ENCODE data around the gene LRP8. TPM values are rescaled to one million over a fixed set of nuclear protein-coding genes. Genes with fewer than 3 reads are reported as not detected.

The LRP8 gene
- polyA plus RNA-seq, 1 of the 3 experiments (the other 2 are of a cell fraction): 19.9 TPM

DNA sequence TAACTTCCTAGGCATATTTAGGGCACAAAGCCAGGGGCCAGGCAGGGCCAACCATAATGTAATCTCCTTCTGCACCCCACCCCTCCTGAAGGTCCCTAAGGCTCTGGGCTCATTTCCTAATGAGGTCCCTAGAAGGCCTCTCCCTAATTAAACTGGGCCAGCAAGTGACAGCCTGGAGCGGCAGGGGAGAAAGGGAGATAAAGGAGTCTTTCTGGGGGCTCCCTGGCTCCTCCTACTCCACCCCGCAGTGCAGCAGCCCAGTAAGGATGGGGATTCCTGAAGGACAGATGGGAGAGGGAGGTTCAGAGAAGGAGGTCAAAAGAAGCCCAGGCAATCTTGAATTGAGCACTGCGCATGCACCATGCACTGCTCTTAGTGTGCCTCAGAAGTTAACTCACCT lies 12.8 kb downstream of the LRP8 start:
- no peaks in the 10 kb centered on the region for H3K79me2 ChIP-seq (ENCODE audit: insufficient read depth)

More for the DNA sequence above, 12.8 kb downstream of the LRP8 start:
- Histone ChIP-seq H3K9me2 (no peaks in the 10 kb centered on the region), H3K27ac (ENCODE audit: low read depth in 2 of 2, low read length in 1 of 2) (peak overlapping the region in 1 of 2 experiments; percentile 100; a peak in 2 of 4 replicates), H3K4me1 (ENCODE audit: control insufficient read depth in 1 of 2, insufficient read depth in 2 of 2, low read depth in 1 of 2, low read length in 1 of 2) (peaks cover 0 to 85% of the 10 kb centered on the region in 2 experiments; a peak in 2 of 4 replicates), H3K4me3 (ENCODE audit: low read depth in 2 of 2, low read length in 1 of 2) (no peak overlapping the region), H3K9me3 (no peaks in the 10 kb centered on the region), H4K20me1 (ENCODE audit: insufficient read depth) (no peaks in the 10 kb centered on the region), H3K9ac (no peak overlapping the region), H3K36me3 (replicated peaks in 1 of 2; ENCODE audit: control insufficient read depth in 1 of 2, insufficient read depth in 2 of 2, low read length in 1 of 2) (no peaks in the 10 kb centered on the region), H3F3A (replicated peaks; ENCODE audit: insufficient read depth) (no peaks in the 10 kb centered on the region), H2AFZ (ENCODE audit: low read depth) (no peak overlapping the region), H3K27me3 (ENCODE audit: insufficient read depth) (no peaks in the 10 kb centered on the region), H3K4me2 (no peak overlapping the region)
- ChIA-PET CTCF (interaction anchor here (1.8 to 4.1 kb wide), 4 partner anchors 26 to 78 kb away, joined by 8 to 27 read pairs (median 15); no protein-coding TSS in a partner anchor), POLR2A (no interaction called here)
- WGBS (ENCODE audit: low lambda C conversion rate): 97% methylated on average over 3 of the region's 3 CpGs
- DNase-seq: no peak
- TF ChIP-seq FOXM1 (IDR thresholded peaks at IDR 0.05; ENCODE audit: low read depth) (no peak), PBX3 (IDR thresholded peaks at IDR 0.05) (no peak), RCOR1 (IDR thresholded peaks at IDR 0.05; ENCODE audit: low read length) (no peak), GABPA (IDR thresholded peaks at IDR 0.05; ENCODE audit: low read depth) (no peak), POLR2AphosphoS5 (IDR thresholded peaks at IDR 0.05; ENCODE audit: low read depth, low read length) (no peak), MEF2A (IDR thresholded peaks at IDR 0.05; ENCODE audit: borderline replicate concordance, low read depth) (no peak), REST (IDR thresholded peaks at IDR 0.05; ENCODE audit: low read depth, low read length) (no peak), TEAD4 (IDR thresholded peaks at IDR 0.05; ENCODE audit: borderline replicate concordance, insufficient read depth) (no peak), NFIC (IDR thresholded peaks at IDR 0.05; ENCODE audit: borderline replicate concordance) (no peak), CHD2 (IDR thresholded peaks at IDR 0.05; ENCODE audit: low read length, partially characterized antibody) (no peak), JUND (IDR thresholded peaks at IDR 0.05) (no peak), RXRA (IDR thresholded peaks at IDR 0.05; ENCODE audit: borderline replicate concordance, low read depth) (no peak)
- TF ChIP-seq, protein P1, sequence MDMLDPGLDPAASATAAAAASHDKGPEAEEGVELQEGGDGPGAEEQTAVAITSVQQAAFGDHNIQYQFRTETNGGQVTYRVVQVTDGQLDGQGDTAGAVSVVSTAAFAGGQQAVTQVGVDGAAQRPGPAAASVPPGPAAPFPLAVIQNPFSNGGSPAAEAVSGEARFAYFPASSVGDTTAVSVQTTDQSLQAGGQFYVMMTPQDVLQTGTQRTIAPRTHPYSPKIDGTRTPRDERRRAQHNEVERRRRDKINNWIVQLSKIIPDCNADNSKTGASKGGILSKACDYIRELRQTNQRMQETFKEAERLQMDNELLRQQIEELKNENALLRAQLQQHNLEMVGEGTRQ (IDR thresholded peaks at IDR 0.05; ENCODE audit: borderline replicate concordance, low read depth, low read length): no peak
- TF ChIP-seq, protein P2, sequence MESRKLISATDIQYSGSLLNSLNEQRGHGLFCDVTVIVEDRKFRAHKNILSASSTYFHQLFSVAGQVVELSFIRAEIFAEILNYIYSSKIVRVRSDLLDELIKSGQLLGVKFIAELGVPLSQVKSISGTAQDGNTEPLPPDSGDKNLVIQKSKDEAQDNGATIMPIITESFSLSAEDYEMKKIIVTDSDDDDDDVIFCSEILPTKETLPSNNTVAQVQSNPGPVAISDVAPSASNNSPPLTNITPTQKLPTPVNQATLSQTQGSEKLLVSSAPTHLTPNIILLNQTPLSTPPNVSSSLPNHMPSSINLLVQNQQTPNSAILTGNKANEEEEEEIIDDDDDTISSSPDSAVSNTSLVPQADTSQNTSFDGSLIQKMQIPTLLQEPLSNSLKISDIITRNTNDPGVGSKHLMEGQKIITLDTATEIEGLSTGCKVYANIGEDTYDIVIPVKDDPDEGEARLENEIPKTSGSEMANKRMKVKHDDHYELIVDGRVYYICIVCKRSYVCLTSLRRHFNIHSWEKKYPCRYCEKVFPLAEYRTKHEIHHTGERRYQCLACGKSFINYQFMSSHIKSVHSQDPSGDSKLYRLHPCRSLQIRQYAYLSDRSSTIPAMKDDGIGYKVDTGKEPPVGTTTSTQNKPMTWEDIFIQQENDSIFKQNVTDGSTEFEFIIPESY (IDR thresholded peaks at IDR 0.05; ENCODE audit: borderline replicate concordance, low read depth): no peak

Measured in SK-N-SH (cell line).